Activated CD4-positive, alpha-beta memory T cell treated with anti-CD3 and anti-CD28 coated beads for 36 hours (primary cell): ENCODE data around the gene MGME1. TPM values are rescaled to one million over a fixed set of nuclear protein-coding genes. Genes with fewer than 3 reads are reported as not detected.

ENCODE experiments used
- CTCF ChIA-PET: fragments of 350-600 bp; sonication (Branson Sonifier 250); formaldehyde crosslinking; loops from one replicate; lab custom pipeline; 2021; ENCODE audit warnings: antibody characterized with exemption, inconsistent platforms; lab: Charles Lee
- POLR2A ChIA-PET: fragments of 350-600 bp; sonication (Branson Sonifier 250); formaldehyde crosslinking; loops from one replicate; lab custom pipeline; 2021; ENCODE audit warnings: antibody characterized with exemption; lab: Charles Lee
- DNase-seq: peaks from one replicate; pipeline ENCODE4 v3.0.0-alpha.2; 2020
- H3K27ac Mint-ChIP-seq: one replicate; pipeline ENCODE4 v1.8.0; 2021; ENCODE audit warnings: mixed read lengths
- H3K27me3 Mint-ChIP-seq: one replicate; pipeline ENCODE4 v1.8.0; 2021; ENCODE audit warnings: mixed read lengths
- H3K36me3 Mint-ChIP-seq: one replicate; pipeline ENCODE4 v1.8.0; 2021; ENCODE audit warnings: mixed read lengths
- H3K4me1 Mint-ChIP-seq: one replicate; pipeline ENCODE4 v1.8.0; 2021; ENCODE audit warnings: low read depth, mixed read lengths
- H3K4me3 Mint-ChIP-seq: one replicate; pipeline ENCODE4 v1.8.0; 2021; ENCODE audit warnings: mild to moderate bottlenecking, mixed read lengths
- H3K9me3 Mint-ChIP-seq: one replicate; pipeline ENCODE4 v1.8.0; 2021; ENCODE audit warnings: mixed read lengths
- intact Hi-C: fragments of 100-400 bp; cut with micrococcal nuclease; formaldehyde crosslinking; loops from one replicate; pipeline ENCODE4 v1.15.1; 2023
- total RNA-seq, 2 experiments: library from RNA; stranded (reverse); gene quantifications; one replicate each; pipeline ENCODE4 v1.2.3, GENCODE V29; 2021

MGME1 gene
- total RNA-seq, 2 experiments from 2014 or later, result 31.0 to 34.7 TPM

DNA sequence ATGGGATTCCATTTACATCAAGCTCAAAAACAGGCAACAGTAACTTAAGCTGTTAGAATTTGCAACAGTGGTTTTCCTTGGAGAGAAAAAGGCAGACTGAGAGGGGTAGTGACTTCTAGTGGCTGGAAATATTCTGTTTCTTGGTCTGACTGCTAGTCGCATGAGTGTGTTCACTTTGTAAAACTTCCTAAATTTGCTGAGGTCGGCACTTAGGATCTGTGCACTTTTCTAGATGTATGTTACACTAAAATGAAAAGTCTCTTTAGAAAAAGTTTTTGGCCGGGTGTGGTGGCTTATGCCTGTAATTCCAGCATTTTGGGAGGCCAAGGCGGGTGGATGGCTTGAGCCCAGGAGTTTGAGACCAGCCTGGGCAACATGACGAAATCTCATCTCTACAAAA lies 70.2 kb downstream of the MGME1 start:
- Mint-ChIP-seq H3K4me3 (no peak overlapping the region), H3K27ac (no peak overlapping the region), H3K4me1 (no peaks in the 10 kb centered on the region), H3K36me3 (no peaks in the 10 kb centered on the region), H3K9me3 (peaks cover 3% of the 10 kb centered on the region), H3K27me3 (peaks cover 16% of the 10 kb centered on the region)
- no peak for DNase-seq
- POLR2A ChIA-PET, result interaction anchor here (0.6 kb wide), 1 partner anchor 599 kb away, joined by 3 read pairs; no protein-coding TSS in a partner anchor
- intact Hi-C loops, result no loop called here
- CTCF ChIA-PET, result no interaction called here

Other genes with a start within 250 kb of the MGME1 start
- 100 to 1,000 TPM; 234 to 256 TPM for gene SNX5, start 224 bp upstream of the MGME1 start, total RNA-seq
- not detected for gene OVOL2, start 88.9 kb downstream of the MGME1 start, total RNA-seq
- gene KAT14, start 168.8 kb downstream of the MGME1 start, total RNA-seq, result 10 to 100 TPM; 14.2 to 14.4 TPM
- 10 to 100 TPM; 15.2 to 15.9 TPM for gene PET117, start 168.8 kb downstream of the MGME1 start, total RNA-seq